Measurements from ENCODE around the gene SRC.

SRC gene

GRCh38 chr20:37397076-37397953 is 51.4 kb downstream of the SRC start:
- no peak for TF ChIP-seq CTCF (IDR thresholded peaks at IDR 0.05; ENCODE audit: low read length, missing control alignments)
- DNase-seq (ENCODE audit: low read depth): no peak
- no peak overlapping the region for H3K4me3 ChIP-seq (replicated peaks; ENCODE audit: low read depth, low read length)

- no peak for DNase-seq (ENCODE audit: low read depth)
- no peak overlapping the region for H3K4me3 ChIP-seq (replicated peaks; ENCODE audit: low read depth, low read length)
- TF ChIP-seq CTCF (IDR thresholded peaks at IDR 0.05; ENCODE audit: low read length, missing control alignments): no peak
Measured at GRCh38 chr20:37397954-37398749, 52.2 kb downstream of the SRC start.

- no peak for DNase-seq (ENCODE audit: low read depth)
- TF ChIP-seq CTCF (IDR thresholded peaks at IDR 0.05; ENCODE audit: low read length, missing control alignments): no peak
- H3K4me3 ChIP-seq (replicated peaks; ENCODE audit: low read depth, low read length): no peak overlapping the region
Measured at GRCh38 chr20:37398750-37399621, 53.0 kb downstream of the SRC start.

GRCh38 chr20:37401282-37401929 is 55.5 kb downstream of the SRC start:
- TF ChIP-seq CTCF (IDR thresholded peaks at IDR 0.05; ENCODE audit: low read length, missing control alignments): no peak
- no peak overlapping the region for H3K4me3 ChIP-seq (replicated peaks; ENCODE audit: low read depth, low read length)
- DNase-seq (ENCODE audit: low read depth): no peak

- no peak for TF ChIP-seq CTCF (IDR thresholded peaks at IDR 0.05; ENCODE audit: low read length, missing control alignments)
- DNase-seq (ENCODE audit: low read depth): no peak
- H3K4me3 ChIP-seq (replicated peaks; ENCODE audit: low read depth, low read length): no peak overlapping the region
Measured at GRCh38 chr20:37401930-37402675, 56.2 kb downstream of the SRC start.

Data from fibroblast of pulmonary artery (primary cell).